ENCODE results near the gene CCDC197.

GRCh38 chr14:94018308-94018707 lies 21.2 kb downstream of the CCDC197 start:
- TF ChIP-seq CTCF (IDR thresholded peaks at IDR 0.05) (no peak), POLR2A (IDR thresholded peaks at IDR 0.05) (no peak), POLR2AphosphoS5 (IDR thresholded peaks at IDR 0.05) (no peak), EP300 (IDR thresholded peaks at IDR 0.05) (no peak)

Data from sigmoid colon (tissue), 4 donors.